Activated CD8-positive, alpha-beta T cell treated with anti-CD3 and anti-CD28 coated beads, Interleukin-2, amount 10 ng/mL, durations not matched to agents 7 days and 5 days (primary cell): ENCODE data around the gene NKX2-2. TPM values are rescaled to one million over a fixed set of nuclear protein-coding genes. Genes with fewer than 3 reads are reported as not detected.

Source experiments
- ATAC-seq: fragments of 150-1000 bp; cut with Tn5 transposase; one replicate; pipeline ENCODE4 v1.10.0; 2021; ENCODE audit warnings: moderate library complexity
- CTCF ChIA-PET: fragments of 350-600 bp; sonication (Branson Sonifier 250); formaldehyde crosslinking; loops from one replicate; lab custom pipeline; 2021; ENCODE audit warnings: antibody characterized with exemption; lab: Charles Lee
- POLR2A ChIA-PET: fragments of 350-600 bp; sonication (Branson Sonifier 250); formaldehyde crosslinking; loops from one replicate; lab custom pipeline; 2021; ENCODE audit warnings: antibody characterized with exemption; lab: Charles Lee
- DNase-seq: peaks from one replicate; pipeline ENCODE4 v3.0.0-alpha.2; 2020
- H3K27ac Mint-ChIP-seq: one replicate; pipeline ENCODE4 v1.8.0; 2021; ENCODE audit warnings: mild to moderate bottlenecking, mixed read lengths
- H3K27me3 Mint-ChIP-seq: one replicate; pipeline ENCODE4 v1.8.0; 2021; ENCODE audit warnings: low read depth, mixed read lengths
- H3K36me3 Mint-ChIP-seq: one replicate; pipeline ENCODE4 v1.8.0; 2021; ENCODE audit warnings: low read depth, mixed read lengths
- H3K4me1 Mint-ChIP-seq: one replicate; pipeline ENCODE4 v1.8.0; 2021; ENCODE audit warnings: low read depth, mixed read lengths
- H3K4me3 Mint-ChIP-seq: one replicate; pipeline ENCODE4 v1.8.0; 2021; ENCODE audit warnings: mild to moderate bottlenecking, mixed read lengths
- H3K9me3 Mint-ChIP-seq: one replicate; pipeline ENCODE4 v1.8.0; 2022; ENCODE audit warnings: mixed read lengths; ENCODE audit not compliant: insufficient read depth
- total RNA-seq, 2 experiments: library from RNA; stranded (reverse); gene quantifications; one replicate each; pipeline ENCODE4 v1.2.3, GENCODE V29; 2021

The NKX2-2 gene
- total RNA-seq, 2 experiments from 2014 or later, result not detected

GRCh38 chr20:21521596-21522480, 8.0 kb upstream of the NKX2-2 start:
- DNase-seq (no peak), ATAC-seq (no peak)
- CTCF ChIA-PET, result interaction anchor here (1.4 kb wide), 1 partner anchor 685 kb away, joined by 3 read pairs; no protein-coding TSS in a partner anchor
- Mint-ChIP-seq H3K27ac (no peak overlapping the region), H3K4me3 (peak overlapping the region; percentile 46), H3K27me3 (peaks cover 83% of the 10 kb centered on the region), H3K36me3 (no peaks in the 10 kb centered on the region), H3K9me3 (no peaks in the 10 kb centered on the region), H3K4me1 (peaks cover 1% of the 10 kb centered on the region)
- POLR2A ChIA-PET, result no interaction called here

GRCh38 chr20:21520702-21521595, 7.1 kb upstream of the NKX2-2 start:
- H3K9me3 Mint-ChIP-seq, result no peaks in the 10 kb centered on the region

GRCh38 chr20:21519136-21519584, 5.3 kb upstream of the NKX2-2 start:
- ChIA-PET CTCF (interaction anchor here (1.2 to 2.1 kb wide), 3 partner anchors 10 to 283 kb away, joined by 3 to 9 read pairs (median 4); no protein-coding TSS in a partner anchor), POLR2A (no interaction called here)
- Mint-ChIP-seq H3K27me3 (peaks cover 77% of the 10 kb centered on the region), H3K36me3 (peaks cover 4% of the 10 kb centered on the region), H3K9me3 (no peaks in the 10 kb centered on the region), H3K27ac (no peak overlapping the region), H3K4me1 (peaks cover 8% of the 10 kb centered on the region), H3K4me3 (no peak overlapping the region)
- DNase-seq, result no peak
- no peak for ATAC-seq

More at GRCh38 chr20:21520702-21521595, 7.1 kb upstream of the NKX2-2 start:
- ChIA-PET CTCF (interaction anchor here (0.7 to 1.4 kb wide), 2 partner anchors 285 to 684 kb away, joined by 3 read pairs; no protein-coding TSS in a partner anchor), POLR2A (no interaction called here)
- ATAC-seq, result no peak
- Mint-ChIP-seq H3K36me3 (peaks cover 4% of the 10 kb centered on the region), H3K27me3 (peaks cover 85% of the 10 kb centered on the region), H3K27ac (peak overlapping the region; percentile 64), H3K4me3 (peak overlapping the region; percentile 46), H3K4me1 (peaks cover 5% of the 10 kb centered on the region)
- DNase-seq, result no peak

GRCh38 chr20:21518292-21518991, 4.6 kb upstream of the NKX2-2 start:
- H3K4me3 Mint-ChIP-seq, result no peak overlapping the region
- POLR2A ChIA-PET, result no interaction called here

DNA sequence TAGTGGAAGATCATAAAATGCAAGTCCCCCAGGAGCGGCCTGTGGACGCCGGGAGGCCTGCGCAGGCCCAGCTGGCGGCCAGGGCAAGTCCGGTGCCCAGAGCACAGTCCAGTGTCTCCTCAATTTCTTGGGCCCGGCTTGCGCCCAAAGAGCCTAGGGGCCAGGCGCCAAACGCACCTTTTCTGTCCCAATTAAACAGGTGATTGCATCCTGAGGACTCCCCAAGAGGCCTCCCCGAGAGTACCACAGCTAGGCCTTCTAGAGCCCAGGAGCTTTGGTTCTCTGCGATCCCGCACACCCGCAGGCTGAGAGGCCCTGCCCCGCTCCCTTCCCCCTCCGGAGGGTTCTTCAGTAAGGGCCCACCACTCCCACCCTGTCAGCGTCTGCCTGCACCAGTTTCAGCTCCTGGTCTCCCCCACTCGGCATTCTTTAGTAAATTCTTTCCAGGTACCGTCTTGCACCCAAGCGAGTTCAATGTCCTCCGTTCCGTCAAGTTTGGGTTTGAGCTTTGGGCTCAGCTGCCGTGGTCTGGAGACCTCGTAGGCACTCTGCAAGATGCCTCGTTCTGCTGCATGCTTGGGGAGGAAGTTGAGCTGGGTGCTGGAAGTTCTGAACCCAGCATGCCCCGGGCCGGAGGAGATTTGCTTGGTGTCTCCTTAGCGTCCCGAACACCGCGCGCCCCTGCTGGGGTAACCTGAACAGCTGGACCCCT, 3.9 kb upstream of the NKX2-2 start:
- Mint-ChIP-seq H3K27me3 (peaks cover 69% of the 10 kb centered on the region), H3K4me1 (peaks cover 13% of the 10 kb centered on the region), H3K9me3 (no peaks in the 10 kb centered on the region), H3K4me3 (no peak overlapping the region), H3K27ac (no peak overlapping the region), H3K36me3 (peaks cover 4% of the 10 kb centered on the region)
- ChIA-PET POLR2A (no interaction called here), CTCF (interaction anchor here (1.1 to 2.1 kb wide), 3 partner anchors 12 to 282 kb away, joined by 3 to 9 read pairs (median 4); no protein-coding TSS in a partner anchor)
- ATAC-seq, result no peak
- DNase-seq, result no peak

More at GRCh38 chr20:21518292-21518991, 4.6 kb upstream of the NKX2-2 start:
- Mint-ChIP-seq H3K27ac (no peak overlapping the region), H3K4me1 (peaks cover 12% of the 10 kb centered on the region), H3K36me3 (peaks cover 4% of the 10 kb centered on the region), H3K9me3 (no peaks in the 10 kb centered on the region), H3K27me3 (peaks cover 74% of the 10 kb centered on the region)
- no peak for DNase-seq
- CTCF ChIA-PET, result interaction anchor here (1.1 to 2.1 kb wide), 4 partner anchors 9 to 283 kb away, joined by 3 to 9 read pairs (median 4); no protein-coding TSS in a partner anchor
- ATAC-seq, result no peak

DNA sequence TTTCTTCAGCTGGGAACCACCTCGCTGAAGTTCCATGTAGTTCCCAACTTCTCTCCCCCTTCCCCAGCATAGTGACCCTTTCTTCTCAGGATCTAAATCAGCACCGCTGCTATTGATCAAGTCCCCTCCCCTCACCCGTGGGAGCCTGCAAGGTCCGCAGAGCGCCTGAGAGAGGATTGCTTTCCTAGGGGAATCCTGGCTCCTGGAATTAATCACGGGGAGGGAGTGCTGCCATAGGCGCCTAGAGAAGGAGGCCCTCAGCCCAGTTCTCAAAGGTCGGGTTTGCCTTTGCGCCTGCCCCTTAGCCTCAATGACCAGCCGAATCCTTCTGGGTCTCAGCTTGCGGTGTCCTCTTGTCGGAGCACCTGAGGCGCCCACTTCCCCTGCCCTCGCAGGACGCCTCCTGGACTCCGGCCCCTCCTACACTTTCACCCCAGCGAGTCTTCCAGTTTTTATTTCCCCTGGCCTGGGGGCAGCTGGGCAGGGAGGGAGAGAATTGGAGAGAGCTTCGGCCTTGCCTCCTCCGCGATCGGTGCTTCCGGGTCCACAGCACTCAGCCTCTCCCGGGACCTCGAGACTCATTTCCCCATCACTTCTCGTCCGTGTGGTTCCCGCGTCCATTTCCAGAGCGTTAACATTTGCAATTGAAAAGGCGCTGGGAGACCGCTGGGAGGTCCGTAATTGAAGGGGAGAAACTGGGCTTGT, 3.1 kb upstream of the NKX2-2 start:
- Mint-ChIP-seq H3K36me3 (peaks cover 4% of the 10 kb centered on the region), H3K9me3 (no peaks in the 10 kb centered on the region), H3K4me1 (peaks cover 13% of the 10 kb centered on the region), H3K27ac (no peak overlapping the region), H3K27me3 (peaks cover 73% of the 10 kb centered on the region), H3K4me3 (no peak overlapping the region)
- no peak for ATAC-seq
- ChIA-PET CTCF (interaction anchor here (1.1 to 2.1 kb wide), 3 partner anchors 13 to 281 kb away, joined by 3 to 9 read pairs (median 4); no protein-coding TSS in a partner anchor), POLR2A (no interaction called here)
- no peak for DNase-seq

- no peaks in the 10 kb centered on the region for H3K9me3 Mint-ChIP-seq
- peaks cover 76% of the 10 kb centered on the region for H3K27me3 Mint-ChIP-seq
- H3K36me3 Mint-ChIP-seq, result peaks cover 4% of the 10 kb centered on the region
- ChIA-PET POLR2A (no interaction called here), CTCF (interaction anchor here (0.8 kb wide), 1 partner anchor 280 kb away, joined by 4 read pairs; no protein-coding TSS in a partner anchor)
- no peak overlapping the region for H3K27ac Mint-ChIP-seq
- ATAC-seq, result no peak
- H3K4me3 Mint-ChIP-seq, result no peak overlapping the region
- DNase-seq, result no peak
- H3K4me1 Mint-ChIP-seq, result peaks cover 18% of the 10 kb centered on the region
Measured at GRCh38 chr20:21516180-21516567, 2.3 kb upstream of the NKX2-2 start.

DNA sequence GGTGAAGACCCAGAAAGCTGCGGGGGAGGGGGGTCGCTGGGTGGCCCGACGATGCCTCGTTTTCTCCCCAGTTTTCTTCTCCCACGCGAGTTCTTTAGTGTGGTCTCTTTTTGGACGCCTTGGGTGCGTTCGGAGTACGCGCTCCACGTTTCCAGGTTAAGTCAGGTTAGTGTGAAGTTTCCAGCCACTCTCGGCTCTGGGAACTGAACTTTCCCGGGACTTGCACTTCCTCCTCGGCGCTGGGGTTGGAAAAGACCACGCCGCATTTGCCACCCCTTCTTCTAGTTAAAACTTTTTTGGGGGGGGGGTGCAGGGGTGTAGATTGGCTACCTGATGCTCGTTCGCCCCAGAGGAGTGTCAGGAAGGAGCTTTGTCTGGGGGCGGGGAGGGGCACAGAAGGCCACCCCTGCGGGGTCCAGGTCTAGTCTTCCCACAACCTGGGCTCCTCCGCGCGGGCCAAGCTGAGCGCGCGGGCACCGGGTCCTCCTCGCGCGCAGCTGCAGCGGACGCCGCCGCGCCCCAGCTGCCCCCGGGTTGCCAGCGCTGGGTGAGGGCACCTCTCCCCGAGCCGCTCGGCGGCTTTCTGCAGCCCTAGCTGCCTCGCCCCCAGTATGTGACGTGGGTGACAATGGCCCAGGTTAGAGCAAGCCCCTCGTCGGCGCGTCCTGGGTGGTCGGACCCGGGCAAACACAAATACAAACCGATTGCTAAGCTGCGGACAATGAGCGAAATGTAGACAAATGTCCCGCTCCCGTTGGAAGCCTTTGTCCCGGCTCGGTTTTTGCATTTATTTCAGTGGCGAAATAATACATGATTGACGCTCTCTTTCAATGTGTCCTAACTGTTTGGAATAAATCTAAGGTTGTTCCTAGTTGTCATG, 1.7 kb upstream of the NKX2-2 start:
- peaks cover 20% of the 10 kb centered on the region for H3K4me1 Mint-ChIP-seq
- H3K9me3 Mint-ChIP-seq, result no peaks in the 10 kb centered on the region
- ATAC-seq, result no peak
- no peak for DNase-seq
- H3K4me3 Mint-ChIP-seq, result no peak overlapping the region
- POLR2A ChIA-PET, result no interaction called here
- peaks cover 4% of the 10 kb centered on the region for H3K36me3 Mint-ChIP-seq
- peaks cover 73% of the 10 kb centered on the region for H3K27me3 Mint-ChIP-seq
- CTCF ChIA-PET, result interaction anchor here (0.8 to 1.5 kb wide), 2 partner anchors 280 kb away, joined by 4 to 5 read pairs; no protein-coding TSS in a partner anchor
- no peak overlapping the region for H3K27ac Mint-ChIP-seq

- POLR2A ChIA-PET, result no interaction called here
- ATAC-seq (no peak), DNase-seq (no peak)
- Mint-ChIP-seq H3K27me3 (peaks cover 70% of the 10 kb centered on the region), H3K27ac (no peak overlapping the region), H3K36me3 (peaks cover 4% of the 10 kb centered on the region), H3K9me3 (no peaks in the 10 kb centered on the region), H3K4me3 (peak overlapping the region; percentile 31), H3K4me1 (peaks cover 27% of the 10 kb centered on the region)
- CTCF ChIA-PET, result interaction anchor here (1.5 kb wide), 1 partner anchor 279 kb away, joined by 5 read pairs; no protein-coding TSS in a partner anchor
Measured at GRCh38 chr20:21514553-21515251, 838 bp upstream of the NKX2-2 start.
